Panc1 (cell line): Measurements from ENCODE around the gene SLC19A1. TPM values are rescaled to one million over a fixed set of nuclear protein-coding genes. Genes with fewer than 3 reads are reported as not detected.

Source experiments
- ATAC-seq: fragments of 200-7000 bp; cut with Tn5 transposase; 2 replicates; pipeline ENCODE4 v1.9.1; 2020; ENCODE audit warnings: mild to moderate bottlenecking, moderate library complexity
- BruUV-seq: library from RNA; stranded (reverse); fragments of 400-500 nt; replicated peaks from 2 replicates; lab custom pipeline; 2021; lab: Mats Ljungman, UMichigan
- CTCF ChIA-PET: fragments of 300-600 bp; sonication (Branson Sonifier 250); formaldehyde crosslinking; loops from one replicate; lab custom pipeline; 2022; ENCODE audit warnings: antibody characterized with exemption; lab: Charles Lee
- POLR2A ChIA-PET: fragments of 300-600 bp; sonication (Branson Sonifier 250); formaldehyde crosslinking; loops from one replicate; lab custom pipeline; 2022; ENCODE audit warnings: antibody characterized with exemption; lab: Charles Lee
- DNase-seq: peaks from one replicate; pipeline ENCODE4 v3.0.0-alpha.2; 2010; ENCODE audit warnings: low read depth, low spot score
- H3K27ac ChIP-seq: 2 replicates; pipeline ENCODE4 v1.5.1; 2011; ENCODE audit warnings: mild to moderate bottlenecking, low read length, inconsistent platforms
- H3K27me3 ChIP-seq: fragments of 200-500 bp; sonication (Bioruptor generic); 2 replicates; pipeline ENCODE4 v1.6.0; 2014; ENCODE audit warnings: low read length, inconsistent platforms; ENCODE audit not compliant: control insufficient read depth, insufficient read depth
- H3K36me3 ChIP-seq: fragments of 200-500 bp; sonication (Bioruptor generic); 2 replicates; pipeline ENCODE4 v1.5.1; 2014; ENCODE audit warnings: inconsistent platforms, mild to moderate bottlenecking, low read length, moderate library complexity; ENCODE audit not compliant: control insufficient read depth, insufficient read depth
- H3K4me1 ChIP-seq: 2 replicates; pipeline ENCODE4 v1.5.1; 2011; ENCODE audit warnings: inconsistent platforms, mild to moderate bottlenecking, low read length, moderate library complexity; ENCODE audit not compliant: control insufficient read depth, insufficient read depth
- H3K4me3 ChIP-seq, 2 experiments: 2 replicates each; pipeline ENCODE4 v1.5.1; 2011 to 2012; ENCODE audit warnings: low read depth in 2 of 2, low read length in 2 of 2, mild to moderate bottlenecking in 2 of 2, inconsistent platforms in 1 of 2, moderate library complexity in 1 of 2
- H3K9me3 ChIP-seq: fragments of 200-500 bp; sonication (Bioruptor generic); 2 replicates; pipeline ENCODE4 v1.5.1; 2014; ENCODE audit warnings: low read depth, mild to moderate bottlenecking, inconsistent platforms, low read length, moderate library complexity; ENCODE audit not compliant: control insufficient read depth, insufficient read depth
- CTCF ChIP-seq: fragments of 450-650 bp; IDR thresholded peaks from 2 replicates; pipeline ENCODE4 v1.5.1; 2017; ENCODE audit warnings: mild to moderate bottlenecking
- POLR2AphosphoS5 ChIP-seq: IDR thresholded peaks from 2 replicates; pipeline ENCODE4 v1.6.1; 2012; ENCODE audit warnings: mild to moderate bottlenecking, low read depth, low read length, moderate library complexity
- REST ChIP-seq, 2 experiments: IDR thresholded peaks; 2 replicates each; pipeline ENCODE4 v1.6.1; 2011 to 2012; ENCODE audit warnings: low read depth in 2 of 2, control low read depth in 1 of 2, low read length in 1 of 2, mild to moderate bottlenecking in 1 of 2, moderate library complexity in 1 of 2; ENCODE audit not compliant: insufficient read depth in 1 of 2
- SIN3A ChIP-seq: IDR thresholded peaks from 2 replicates; pipeline ENCODE4 v1.6.1; 2012; ENCODE audit warnings: low read depth, mild to moderate bottlenecking, low read length, moderate library complexity, borderline replicate concordance; ENCODE audit not compliant: insufficient read depth
- TCF7L2 ChIP-seq: IDR thresholded peaks from 2 replicates; pipeline ENCODE4 v1.6.1; 2011; ENCODE audit warnings: mild to moderate bottlenecking, low read depth, low read length, inconsistent platforms
- in situ Hi-C: cut with HindIII; loops from 2 replicates; pipeline ENCODE4 v1.10.0; 2016; ENCODE audit warnings: low sequenced_read_pairs, low pct_unique_long_range_greater_than_20kb
- intact Hi-C: fragments of 100-400 bp; cut with micrococcal nuclease; formaldehyde crosslinking; loops from one replicate; pipeline ENCODE4 v1.10.0; 2022; ENCODE audit not compliant: unreplicated experiment
- total RNA-seq: library from RNA; stranded (reverse); gene quantifications from one replicate; pipeline ENCODE4 v1.2.1, GENCODE V29; 2021; ENCODE audit not compliant: unreplicated experiment

SLC19A1 gene
- total RNA-seq, 1 experiment from 2014 or later, result 24.5 TPM

DNA sequence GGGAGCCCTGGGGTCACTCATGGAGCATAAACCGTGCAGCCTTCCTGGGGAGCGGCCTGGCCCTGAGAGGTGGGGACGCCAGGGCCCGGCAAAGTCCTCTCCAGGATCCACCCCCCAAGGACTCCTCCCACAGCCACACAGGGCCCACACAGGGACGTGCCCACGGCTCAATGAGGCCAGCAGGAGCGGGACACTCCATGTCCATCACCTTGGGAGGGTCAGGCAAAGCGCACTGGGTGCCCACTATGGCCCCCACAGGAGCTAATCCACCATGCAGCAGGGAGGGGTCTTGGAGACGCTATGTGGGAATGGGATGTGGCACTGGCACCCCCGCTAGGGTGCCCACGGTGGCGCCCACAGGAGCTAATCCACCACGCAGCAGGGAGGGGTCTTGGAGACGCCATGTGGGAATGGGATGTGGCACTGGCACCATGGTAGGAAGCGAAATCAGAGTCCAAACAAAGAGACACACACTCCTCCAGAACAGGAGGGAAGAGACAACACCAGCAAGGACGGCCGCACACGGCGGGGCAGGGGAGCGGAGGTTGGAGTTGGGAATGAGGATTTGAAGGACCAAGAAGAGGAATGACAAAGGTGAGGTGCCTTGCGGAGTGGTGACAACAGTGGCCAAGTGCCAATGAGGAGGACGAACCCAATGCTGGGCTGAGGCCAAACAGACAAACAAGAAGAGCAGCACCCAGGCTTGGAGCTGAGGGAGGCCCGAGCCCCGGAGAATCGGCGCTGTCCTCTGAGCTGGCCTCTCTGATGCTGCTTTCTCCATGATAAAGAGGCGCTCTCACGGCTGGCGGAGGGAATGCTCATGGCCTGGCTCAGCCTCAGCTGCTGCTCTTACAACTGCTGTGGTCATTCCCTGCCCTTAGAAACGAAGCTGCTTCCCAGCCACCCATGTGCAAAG, 18.1 kb upstream of the SLC19A1 start:
- Histone ChIP-seq H3K27ac (no peak overlapping the region), H3K4me1 (no peaks in the 10 kb centered on the region), H3K36me3 (no peaks in the 10 kb centered on the region), H3K4me3 (no peak overlapping the region), H3K27me3 (peaks cover 6% of the 10 kb centered on the region; the same call in 1 of the 2 replicates), H3K9me3 (no peaks in the 10 kb centered on the region)
- DNase-seq (no peak), ATAC-seq (no peak)
- no TSS peak for BruUV-seq
- CTCF ChIA-PET, result no interaction called here
- in situ Hi-C loops, result no loop called here
- TF ChIP-seq POLR2AphosphoS5, result no peak
- TF ChIP-seq REST (IDR thresholded peaks at IDR 0.05; ENCODE audit: insufficient read depth in 1 of 2, low read depth in 2 of 2, low read length in 1 of 2), result no peak
- no peak for TF ChIP-seq CTCF
- TF ChIP-seq SIN3A, result no peak
- no peak for TF ChIP-seq TCF7L2
- POLR2A ChIA-PET, result no interaction called here
- intact Hi-C loops, result no loop called here

DNA sequence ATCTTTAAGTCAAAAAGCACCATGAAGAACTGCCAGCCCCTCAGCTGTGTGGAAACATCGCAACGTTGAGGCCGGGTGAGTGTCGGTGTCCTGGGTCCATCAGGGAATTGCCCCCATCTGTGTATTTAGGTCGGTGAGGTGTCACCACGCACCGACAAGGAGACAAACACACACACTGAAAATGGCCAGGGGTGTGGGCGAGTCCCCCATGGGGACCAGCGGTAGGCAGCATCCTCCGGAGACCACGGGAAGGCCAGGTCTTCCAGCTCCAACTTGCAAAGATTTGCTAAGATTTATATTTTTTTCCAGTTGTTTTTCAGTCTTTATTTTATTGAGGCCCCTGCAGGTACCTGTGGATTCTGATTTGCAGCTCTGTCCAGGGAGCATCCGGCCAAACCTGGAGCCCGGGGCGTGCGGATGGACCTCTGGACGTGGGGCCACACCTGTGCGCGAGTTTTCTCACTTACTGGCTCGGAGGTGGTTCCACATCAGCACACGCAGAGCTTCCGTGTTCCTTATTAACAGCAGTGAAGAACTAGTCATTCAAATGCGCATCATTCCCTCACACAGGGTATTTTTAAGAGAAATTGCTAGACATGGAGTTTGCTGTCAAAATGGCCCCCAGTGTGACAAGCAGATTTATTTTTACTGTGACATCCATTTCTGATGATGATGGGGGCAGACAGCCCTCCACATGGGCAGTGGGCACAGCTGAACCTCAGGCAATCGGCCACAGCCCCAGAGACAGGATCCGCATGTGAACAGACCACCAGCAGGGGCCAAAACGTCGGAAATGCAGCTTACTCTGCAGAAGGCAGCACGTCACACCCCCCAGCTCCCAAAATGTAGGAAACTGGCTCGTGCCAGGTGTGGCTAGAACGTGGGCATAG, 17.2 kb upstream of the SLC19A1 start:
- intact Hi-C loops, result no loop called here
- Histone ChIP-seq H3K27me3 (peaks cover 6% of the 10 kb centered on the region; the same call in 1 of the 2 replicates), H3K27ac (no peak overlapping the region), H3K36me3 (no peaks in the 10 kb centered on the region), H3K9me3 (no peaks in the 10 kb centered on the region), H3K4me3 (no peak overlapping the region), H3K4me1 (no peaks in the 10 kb centered on the region)
- in situ Hi-C loops, result no loop called here
- no peak for DNase-seq
- ATAC-seq, result no peak
- no TSS peak for BruUV-seq
- POLR2A ChIA-PET, result no interaction called here
- CTCF ChIA-PET, result no interaction called here
- TF ChIP-seq SIN3A, result no peak
- TF ChIP-seq POLR2AphosphoS5, result no peak
- no peak for TF ChIP-seq REST (IDR thresholded peaks at IDR 0.05; ENCODE audit: insufficient read depth in 1 of 2, low read depth in 2 of 2, low read length in 1 of 2)
- no peak for TF ChIP-seq TCF7L2
